ENCODE results near the gene CXCL9.
A peak's percentile ranks its signal among the peaks of the same experiment; 100 is the strongest.
"Not testable (repeated sequence)": the region's sequence is repeated elsewhere in the genome, so short reads cannot be mapped to it uniquely, and the experiment has no call there.

The CXCL9 gene

DNA sequence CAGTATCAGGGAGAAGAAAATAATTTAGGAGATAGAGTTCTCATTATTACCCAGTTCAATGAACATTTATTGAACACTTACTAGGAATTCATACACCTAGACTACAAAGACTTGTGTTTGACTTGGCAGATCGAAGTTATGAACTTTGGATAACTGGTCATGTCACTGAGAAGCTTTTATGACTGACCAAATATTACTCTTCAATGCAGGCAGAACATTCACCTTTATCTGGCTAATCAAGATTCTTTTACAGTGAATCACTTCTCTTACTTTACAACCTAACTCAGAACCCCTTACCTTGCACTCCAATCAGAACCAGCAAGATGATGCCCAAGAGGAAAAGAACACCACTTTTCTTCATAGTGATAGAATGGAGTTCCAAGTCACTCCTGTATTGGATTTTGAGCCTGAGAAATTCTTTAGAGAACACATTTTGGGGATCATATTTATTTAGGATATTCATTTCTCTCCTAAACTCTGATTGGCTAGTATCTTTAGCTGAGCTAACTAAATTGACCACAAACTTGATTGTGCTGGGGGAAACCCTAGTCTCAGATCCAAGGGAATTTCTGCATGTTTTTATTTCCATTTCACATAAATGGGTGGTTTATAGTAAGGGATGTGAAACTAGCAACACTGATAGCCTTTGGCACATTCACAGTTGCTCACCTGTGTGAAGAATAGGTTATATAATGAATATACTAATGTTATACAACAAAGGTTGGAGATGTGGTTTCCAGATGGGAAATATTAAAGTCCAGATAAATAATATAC lies at the start of gene CXCL9:
Gene CXCL9 (minus strand): TSS at position 421 of the 774 bp plus-strand sequence. CDS start 60 bp downstream, at position 361.
- DNase-seq (ENCODE audit: low read depth): no peak

DNA sequence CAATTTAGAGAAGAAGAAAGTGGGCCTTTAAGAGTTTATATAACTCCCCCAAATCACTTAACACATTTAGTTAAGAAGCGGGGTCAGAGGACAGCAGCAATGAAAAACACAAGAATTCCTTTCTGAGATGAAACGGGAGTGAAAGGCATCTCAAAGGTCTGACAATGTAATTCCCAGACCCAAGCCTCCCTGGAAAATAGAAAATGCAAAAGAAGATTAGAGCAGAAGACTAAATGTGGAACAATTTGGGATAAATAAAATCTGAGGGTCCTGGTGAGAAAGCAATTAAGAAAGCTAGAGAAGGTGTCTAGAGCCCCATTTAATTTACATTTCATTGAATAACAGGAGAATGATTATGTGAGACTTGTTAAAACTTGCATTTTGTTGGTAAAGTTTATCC lies 48.1 kb upstream of the CXCL9 start:
- no peak for DNase-seq (ENCODE audit: low read depth)

DNA sequence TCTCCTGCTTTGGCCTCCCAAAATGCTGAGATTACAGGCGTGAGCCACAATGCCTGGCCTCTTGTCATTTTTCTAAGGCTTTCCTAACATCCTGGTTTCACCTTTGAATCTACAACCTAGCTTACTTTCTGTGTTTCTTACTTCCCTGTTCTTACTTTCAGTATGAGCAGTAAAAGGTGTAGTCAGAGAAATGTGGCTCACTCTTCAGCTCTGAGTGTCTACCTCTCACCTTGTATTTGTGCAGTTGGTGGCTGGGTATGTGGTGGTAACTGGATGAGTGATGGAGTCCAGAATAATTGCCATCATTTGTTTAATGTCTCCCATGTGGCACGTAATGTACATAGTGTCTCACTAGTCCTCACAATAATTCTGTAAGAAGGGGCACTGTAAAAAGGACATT lies 47.7 kb upstream of the CXCL9 start:
- DNase-seq (ENCODE audit: low read depth): no peak

DNA sequence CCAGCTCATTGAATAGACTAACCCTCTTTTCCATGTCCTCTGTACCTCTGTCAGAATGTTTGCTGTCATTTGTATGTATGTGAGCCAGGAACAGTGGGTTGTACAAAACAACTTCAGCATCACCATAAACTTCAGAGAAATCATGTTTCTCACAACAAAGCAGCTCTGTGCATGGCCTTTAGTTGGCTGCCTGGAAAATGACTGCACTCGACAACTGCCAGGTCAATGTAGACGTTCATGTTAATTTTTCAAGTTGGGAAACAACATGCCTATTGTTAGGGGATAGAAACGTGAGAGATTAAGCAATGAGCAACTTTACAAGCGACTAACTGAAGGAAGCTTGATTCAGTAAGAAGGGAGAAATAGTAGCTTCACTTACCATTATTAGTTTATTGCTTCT lies 46.4 kb upstream of the CXCL9 start:
- no peak for DNase-seq (ENCODE audit: low read depth)

DNA sequence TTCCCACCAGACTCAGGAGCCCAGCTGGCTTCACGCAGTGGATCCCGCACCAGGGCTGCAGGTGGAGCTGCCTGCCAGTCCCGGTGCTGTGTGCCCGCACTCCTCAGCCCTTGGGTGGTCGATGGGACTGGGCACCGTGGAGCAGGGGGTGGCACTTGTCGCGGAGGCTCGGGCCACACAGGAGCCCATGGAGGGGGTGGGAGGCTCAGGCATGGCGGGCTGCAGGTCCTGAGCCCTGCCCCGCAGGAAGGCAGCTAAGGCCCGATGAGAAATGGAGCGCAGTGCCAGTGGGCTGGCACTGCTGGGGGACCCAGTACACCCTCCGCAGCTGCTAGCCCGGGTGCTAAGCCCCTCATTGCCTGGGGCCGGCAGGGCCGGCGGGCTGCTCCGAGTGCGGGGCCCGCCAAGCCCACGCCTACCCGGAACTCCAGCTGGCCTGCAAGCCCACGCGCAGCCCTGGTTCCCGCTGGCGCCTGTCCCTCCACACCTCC lies 43.3 kb upstream of the CXCL9 start:
- not testable (repeated sequence) for DNase-seq (ENCODE audit: low read depth)

DNA sequence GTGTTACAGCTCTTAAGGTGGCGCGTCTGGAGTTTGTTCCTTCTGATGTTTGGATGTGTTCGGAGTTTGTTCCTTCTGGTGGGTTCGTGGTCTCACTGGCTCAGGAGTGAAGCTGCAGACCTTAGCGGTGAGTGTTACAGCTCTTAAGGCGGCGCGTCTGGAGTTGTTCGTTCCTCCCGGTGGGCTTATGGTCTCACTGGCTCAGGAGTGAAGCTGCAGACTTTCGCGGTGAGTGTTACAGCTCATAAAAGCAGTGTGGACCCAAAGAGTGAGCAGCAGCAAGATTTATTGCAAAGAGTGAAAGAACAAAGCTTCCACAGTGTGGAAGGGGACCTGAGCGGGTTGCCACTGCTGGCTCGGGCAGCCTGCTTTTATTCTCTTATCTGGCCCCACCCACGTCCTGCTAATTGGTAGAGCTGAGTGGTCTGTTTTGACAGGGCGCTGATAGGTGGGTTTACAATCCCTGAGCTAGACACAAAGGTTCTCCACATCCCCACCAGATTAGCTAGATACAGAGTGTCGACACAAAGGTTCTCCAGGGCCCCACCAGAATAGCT lies 42.6 kb upstream of the CXCL9 start:
- not testable (repeated sequence) for DNase-seq (ENCODE audit: low read depth)

DNA sequence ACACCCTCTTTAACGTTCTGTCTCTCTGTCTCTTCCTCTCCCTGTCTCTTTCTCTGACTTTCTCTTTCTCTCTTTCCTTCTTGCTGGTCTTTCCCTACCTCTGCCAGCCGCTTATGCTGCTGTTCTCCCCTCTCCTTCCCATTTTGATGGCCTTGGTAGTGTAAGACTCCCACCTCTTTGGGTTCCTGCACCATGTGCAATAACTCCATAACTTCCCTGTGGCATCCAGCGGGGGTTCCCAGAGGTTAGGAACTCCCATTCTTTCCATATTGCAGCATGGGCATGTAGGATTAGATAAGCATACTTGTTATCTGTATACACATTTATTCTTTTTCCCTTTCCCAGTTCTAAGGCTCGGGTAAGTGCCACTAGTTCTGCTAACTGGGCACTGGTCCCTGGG lies 37.4 kb upstream of the CXCL9 start:
- not testable (repeated sequence) for DNase-seq (ENCODE audit: low read depth)

DNA sequence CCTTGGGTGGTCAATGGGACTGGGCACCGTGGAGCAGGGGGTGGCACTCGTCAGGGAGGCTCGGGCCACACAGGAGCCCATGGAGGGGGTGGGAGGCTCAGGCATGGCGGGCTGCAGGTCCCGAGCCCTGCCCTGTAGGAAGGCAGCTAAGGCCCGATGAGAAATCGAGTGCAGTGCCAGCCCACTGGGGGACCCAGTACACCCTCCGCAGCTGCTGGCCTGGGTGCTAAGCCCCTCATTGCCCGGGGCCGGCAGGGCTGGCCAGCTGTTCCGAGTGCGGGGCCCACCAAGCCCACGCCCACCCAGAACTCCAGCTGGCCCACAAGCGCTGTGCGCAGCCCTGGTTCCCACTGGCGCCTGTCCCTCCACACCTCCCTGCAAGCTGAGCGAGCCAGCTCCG lies 36.0 kb upstream of the CXCL9 start:
- DNase-seq (ENCODE audit: low read depth): not testable (repeated sequence)

DNA sequence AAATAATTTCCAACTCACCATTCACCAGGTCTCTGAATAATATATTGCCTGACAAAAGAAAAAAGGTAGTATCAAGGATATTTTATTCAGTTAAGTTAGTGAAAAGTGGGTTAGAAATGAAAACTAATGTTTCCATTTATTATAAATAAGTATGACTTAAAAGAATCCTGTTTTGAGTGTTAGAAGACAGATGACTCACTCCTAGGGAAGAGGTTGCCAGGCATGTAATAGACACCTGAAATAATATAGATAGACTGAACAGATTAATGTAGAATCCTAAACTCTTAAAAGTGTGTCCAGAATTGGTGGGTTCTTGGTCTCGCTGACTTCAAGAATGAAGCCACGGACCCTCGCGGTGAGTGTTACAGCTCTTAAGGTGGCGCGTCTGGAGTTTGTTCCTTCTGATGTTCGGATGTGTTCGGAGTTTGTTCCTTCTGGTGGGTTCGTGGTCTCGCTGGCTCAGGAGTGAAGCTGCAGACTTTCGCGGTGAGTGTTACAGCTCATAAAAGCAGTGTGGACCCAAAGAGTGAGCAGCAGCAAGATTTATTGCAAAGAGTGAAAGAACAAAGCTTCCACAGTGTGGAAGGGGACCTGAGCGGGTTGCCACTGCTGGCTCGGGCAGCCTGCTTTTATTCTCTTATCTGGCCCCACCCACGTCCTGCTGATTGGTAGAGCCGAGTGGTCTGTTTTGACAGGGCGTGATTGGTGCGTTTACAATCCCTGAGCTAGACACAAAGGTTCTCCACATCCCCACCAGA lies 35.1 kb upstream of the CXCL9 start:
- DNase-seq (ENCODE audit: low read depth): not testable (repeated sequence)

DNA sequence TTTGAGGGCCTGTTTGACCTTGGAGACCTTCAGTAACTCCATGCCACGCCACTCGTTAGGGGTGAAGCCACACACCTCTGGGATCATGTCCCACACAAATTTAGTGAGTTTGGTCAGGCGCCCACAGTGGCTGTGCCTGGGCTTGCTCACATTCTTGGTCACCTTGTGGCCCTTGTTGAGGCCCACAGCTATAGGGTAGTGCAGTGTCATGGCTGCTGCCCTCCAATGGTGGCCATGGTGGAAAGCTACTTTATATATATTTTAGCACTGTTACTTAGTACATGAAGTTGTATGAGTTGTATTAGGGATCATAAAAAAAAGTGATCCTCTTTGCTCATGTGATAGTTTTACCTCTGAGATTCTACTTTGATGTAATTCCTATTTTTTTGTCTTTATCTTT lies 29.5 kb upstream of the CXCL9 start:
- DNase-seq (ENCODE audit: low read depth): no peak

DNA sequence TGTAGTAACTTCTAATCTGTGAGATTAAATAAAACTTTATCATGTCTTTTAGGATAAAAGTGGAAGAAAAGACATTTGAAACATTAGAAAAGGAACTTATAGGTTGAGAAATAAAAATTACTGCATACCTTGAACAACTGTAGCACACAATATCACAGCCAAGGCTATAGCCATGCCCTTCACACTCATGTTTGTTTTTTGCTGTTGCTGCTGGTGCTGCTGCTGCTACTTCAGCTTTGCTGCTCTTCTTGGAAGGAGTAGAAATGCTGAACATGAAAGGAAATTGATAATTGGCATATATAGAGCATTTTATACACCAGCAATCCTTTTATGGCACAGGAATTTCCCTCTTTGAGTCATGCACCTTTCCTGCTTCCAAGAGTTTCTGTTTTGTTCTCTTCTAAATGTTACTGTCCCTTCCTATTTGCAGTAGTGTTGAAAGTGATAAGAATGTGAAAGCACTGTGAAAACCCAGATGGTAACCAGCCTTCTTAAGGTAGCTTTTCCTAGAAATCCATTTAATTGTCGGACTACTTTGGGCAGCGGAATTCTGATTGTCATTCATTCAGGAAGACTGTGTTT lies 28.6 kb upstream of the CXCL9 start, which contains the start of gene CXCL11:
Gene CXCL11 (minus strand): TSS at position 272 of the 582 bp plus-strand sequence. CDS start 83 bp downstream, at position 189.
- peak; percentile 27 for DNase-seq (ENCODE audit: low read depth)

DNA sequence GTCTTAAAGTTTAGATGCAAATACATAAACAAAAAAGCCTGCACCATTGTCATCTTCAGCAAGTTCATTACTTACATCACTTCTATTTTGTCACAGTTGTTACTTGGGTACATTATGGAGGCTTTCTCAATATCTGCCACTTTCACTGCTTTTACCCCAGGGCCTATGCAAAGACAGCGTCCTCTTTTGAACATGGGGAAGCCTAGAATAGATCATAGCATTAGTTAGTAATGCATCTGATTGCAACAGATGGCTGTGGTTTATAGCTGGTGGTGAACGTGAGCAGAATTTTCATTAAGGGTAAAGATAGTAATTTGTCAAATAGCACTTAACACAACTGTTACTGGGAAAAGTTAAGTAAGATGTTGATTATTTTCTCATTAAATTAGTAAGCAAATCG lies 27.8 kb upstream of the CXCL9 start:
- DNase-seq (ENCODE audit: low read depth): peak; percentile 19

DNA sequence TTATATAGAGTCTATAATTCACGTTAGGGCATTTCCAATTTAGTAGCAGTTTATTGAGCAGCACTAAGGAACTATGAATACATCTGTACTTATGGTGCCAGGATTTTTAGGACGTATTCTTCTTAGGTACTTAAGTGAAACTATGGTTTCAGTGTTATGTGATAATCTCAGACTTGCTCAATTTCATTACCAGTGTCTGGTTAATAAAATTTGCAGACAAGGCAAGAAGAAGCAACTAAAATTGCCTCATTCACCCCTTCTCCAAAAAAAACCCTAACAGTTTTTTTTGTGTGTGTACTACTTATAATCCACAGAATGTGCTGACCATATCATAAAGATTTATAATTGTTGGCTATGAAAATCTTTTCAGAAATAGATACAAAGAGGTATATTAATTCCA lies 22.0 kb upstream of the CXCL9 start:
- DNase-seq (ENCODE audit: low read depth): no peak

DNA sequence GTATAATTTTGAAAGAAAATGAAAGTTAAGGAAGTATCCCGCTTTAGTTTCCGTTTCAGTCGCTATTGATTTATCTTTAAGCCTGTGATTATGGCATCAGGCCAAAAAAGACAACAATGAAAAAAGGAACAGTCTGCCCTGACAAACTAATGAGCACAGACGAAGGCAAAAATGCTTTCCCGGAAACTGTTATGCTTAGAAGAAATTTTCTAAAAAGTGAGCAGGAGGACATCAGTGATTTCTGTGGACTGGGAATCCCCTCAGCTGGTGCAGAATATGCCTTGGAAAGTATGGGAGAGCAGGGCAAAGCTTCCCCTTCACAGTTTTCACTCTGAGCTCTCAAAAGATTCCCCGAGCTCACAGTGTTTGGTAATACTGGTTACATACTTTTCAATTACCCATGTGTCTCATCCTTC lies 21.0 kb upstream of the CXCL9 start:
- DNase-seq (ENCODE audit: low read depth): no peak

DNA sequence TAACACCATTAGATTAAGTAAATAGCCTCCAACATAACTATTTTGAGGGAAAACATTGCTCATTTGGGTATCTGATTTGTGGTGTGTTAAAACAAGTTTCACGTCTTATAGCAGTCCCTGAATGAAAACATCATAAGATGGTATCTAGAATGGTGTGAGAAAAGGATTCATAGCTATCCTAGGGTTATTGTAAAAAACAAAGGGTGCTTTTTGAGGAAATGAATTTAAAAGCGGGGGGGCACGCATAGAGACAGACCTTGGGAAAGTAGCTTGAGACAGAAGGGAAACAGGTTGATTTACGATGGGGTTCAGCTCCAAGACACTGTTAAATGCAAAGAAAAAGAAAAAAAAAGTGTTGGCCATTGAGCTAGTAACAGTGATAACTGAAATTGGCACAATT lies 16.8 kb upstream of the CXCL9 start:
- DNase-seq (ENCODE audit: low read depth): no peak

DNA sequence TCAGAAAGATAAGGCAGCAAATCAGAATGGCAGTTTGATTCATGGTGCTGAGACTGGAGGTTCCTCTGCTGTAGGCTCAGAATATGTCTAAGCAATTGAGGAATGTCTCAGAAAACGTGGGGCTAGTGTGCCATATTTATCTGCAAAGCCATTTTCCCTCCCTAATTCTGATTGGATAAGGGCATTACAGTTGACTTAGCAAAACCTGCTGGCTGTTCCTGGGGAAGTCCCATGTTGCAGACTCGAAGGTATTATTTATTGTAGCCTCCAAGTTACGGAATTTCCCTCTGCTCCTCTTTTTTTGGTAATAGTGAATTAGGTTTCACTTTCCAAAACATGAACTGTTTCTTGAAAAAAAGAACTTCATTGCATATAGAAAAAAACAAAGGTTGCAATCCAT lies 16.1 kb upstream of the CXCL9 start, which contains the start of gene CXCL10:
Gene CXCL10 (minus strand): TSS at position 109 of the 400 bp plus-strand sequence. CDS start 66 bp downstream, at position 43.
- peak; percentile 21 for DNase-seq (ENCODE audit: low read depth)

DNA sequence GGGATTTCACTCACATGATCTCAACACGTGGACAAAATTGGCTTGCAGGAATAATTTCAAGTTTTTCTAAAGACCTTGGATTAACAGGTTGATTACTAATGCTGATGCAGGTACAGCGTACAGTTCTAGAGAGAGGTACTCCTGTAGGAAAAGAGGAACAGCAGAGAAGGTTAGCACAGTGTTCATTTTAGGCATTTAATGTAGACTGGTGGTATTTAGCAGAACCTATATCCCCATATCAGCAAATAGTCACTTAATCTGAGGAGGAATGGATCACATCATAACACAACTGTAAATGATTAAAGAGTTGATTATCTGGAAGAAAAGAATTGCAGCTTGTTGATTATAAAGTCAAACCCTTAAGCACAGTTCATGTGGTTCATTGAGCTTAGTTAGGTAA lies 15.4 kb upstream of the CXCL9 start:
- DNase-seq (ENCODE audit: low read depth): no peak

DNA sequence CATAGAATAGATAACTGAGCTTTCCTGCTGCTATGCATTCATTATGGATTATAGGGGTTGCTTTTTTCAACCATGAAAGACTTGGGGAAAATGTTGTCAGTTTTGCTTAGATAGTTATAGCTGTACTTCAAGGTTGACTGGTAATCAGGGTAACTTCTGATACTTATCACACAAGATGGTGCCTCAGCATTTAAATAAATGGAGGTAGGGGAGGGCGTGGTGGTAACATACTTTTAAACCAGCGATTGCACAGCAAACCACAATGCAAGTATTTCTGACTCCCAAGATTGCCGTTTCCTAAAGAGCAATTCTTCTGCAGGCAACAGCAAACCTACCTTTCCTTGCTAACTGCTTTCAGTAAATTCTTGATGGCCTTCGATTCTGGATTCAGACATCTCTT lies 14.7 kb upstream of the CXCL9 start:
- no peak for DNase-seq (ENCODE audit: low read depth)

DNA sequence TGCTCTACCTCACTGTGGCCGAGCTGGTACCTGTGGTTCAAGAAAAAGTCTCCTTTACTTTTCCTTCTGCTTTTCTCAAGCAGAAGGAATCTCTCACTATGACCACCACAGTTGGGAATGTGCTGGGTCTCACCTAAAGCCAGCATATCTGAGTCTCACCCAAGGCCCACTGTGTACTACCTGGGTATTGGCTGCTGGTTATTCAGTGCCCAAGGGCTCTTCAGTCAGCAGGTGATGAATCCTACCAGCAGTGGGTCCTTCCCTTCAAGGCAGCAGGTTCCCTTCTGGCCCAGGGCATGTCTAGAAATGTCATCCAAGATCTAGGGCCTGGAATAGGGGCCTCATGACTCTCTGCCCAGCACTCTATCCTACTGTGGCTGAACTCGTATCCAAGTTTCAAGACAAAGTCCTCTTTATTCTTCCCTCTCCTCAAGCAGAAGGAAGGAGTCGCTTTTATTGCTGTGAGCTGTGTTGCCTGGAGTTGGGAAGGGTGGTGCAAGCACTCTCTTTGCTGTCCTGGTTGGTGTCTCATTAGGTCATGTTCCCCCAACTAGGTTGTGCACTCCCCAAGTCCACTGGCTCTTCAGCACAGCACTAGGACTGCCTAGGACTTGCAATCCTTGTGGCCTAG lies 9.9 kb upstream of the CXCL9 start:
- no peak for DNase-seq (ENCODE audit: low read depth)

DNA sequence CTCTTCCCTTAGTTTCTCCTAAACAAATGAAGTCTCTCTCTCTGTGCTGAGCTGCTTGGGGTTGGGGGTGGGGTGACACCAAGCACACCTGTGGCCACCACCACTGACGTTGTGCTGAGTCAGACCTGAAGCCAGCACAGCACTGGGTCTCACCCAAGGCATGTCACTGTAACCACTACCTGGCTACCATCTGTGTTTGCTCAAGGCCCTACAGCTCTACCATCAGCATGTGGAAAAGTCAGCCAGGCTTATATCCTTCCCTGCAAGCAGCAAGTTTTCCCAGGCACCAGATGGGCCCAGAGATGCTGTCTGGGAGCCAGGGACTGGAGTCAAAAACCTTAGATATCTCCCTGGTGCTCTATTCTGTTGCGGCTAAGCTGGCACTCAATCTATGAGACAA lies 9.1 kb upstream of the CXCL9 start:
- DNase-seq (ENCODE audit: low read depth): no peak

DNA sequence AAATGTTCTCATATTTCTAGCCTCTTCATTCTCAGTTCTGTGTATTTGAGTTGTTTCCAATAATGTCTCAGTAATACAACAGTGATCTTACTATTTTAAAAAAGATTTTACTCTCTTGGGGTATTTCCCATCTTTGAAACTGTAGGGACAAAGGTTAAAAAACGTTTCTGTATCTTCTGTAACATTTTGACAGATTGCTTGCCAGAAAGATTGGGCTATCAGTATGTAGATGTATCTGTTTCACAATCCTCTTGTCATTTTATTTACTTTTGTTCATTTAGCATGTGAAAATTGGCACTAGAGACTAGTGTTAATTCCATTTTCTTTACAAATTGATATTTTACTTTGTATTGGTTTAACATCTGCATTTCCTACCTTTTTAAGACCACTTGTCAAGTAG lies 6.2 kb upstream of the CXCL9 start:
- no peak for DNase-seq (ENCODE audit: low read depth)

DNA sequence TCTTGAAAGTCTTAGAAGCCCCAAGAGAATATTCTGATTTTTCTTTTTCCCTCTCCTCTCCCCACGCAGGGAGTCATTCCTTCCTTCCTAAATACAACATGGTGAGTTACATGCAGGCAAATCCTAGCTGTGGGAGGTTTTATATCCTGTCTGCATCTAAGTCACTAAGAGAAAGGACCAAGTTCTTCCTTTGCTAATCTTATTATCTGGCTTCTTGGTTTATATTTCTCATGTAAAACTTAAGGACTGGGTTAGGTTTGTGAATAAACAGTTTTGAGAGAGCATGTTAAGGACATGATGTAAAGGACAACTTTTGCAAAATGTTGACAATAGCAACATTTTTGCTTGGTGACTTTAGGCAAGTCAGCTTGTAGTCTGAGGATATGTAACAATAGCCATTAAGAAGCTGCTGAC lies 5.1 kb upstream of the CXCL9 start:
- peak; percentile 28 for DNase-seq (ENCODE audit: low read depth)
